Measurements from ENCODE around the gene INVS. TPM values are rescaled to one million over a fixed set of nuclear protein-coding genes. Genes with fewer than 3 reads are reported as not detected.
A peak's percentile ranks its signal among the peaks of the same experiment; 100 is the strongest.

The INVS gene
- total and polyA plus RNA-seq, 2 of the 4 experiments (the other 2 are of a cell fraction) = 9.2 to 33.5 TPM

DNA sequence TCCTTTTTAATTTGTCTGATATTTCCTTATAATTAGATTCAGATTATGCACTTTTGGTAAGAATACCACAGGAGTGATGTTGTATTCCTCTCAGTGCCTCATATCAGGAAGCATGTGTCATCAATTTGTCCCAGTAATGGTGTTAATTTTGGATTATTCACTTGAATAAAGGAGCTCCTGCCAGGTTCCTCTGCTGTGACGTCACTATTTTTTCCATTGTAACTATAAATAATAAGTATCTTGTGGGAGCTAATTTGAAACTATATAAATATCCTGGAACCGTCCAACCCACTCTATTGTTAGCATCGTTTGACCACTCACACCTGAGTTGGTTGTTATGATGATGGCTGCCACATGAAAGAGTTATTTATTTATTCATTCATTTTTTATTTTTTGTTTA, 107.9 kb downstream of the INVS start:
- no peak overlapping the region for H3K56ac ChIP-seq (ENCODE audit: extremely low read depth, insufficient read depth, low read length)
- no peak for ATAC-seq (ENCODE audit: low read depth)
- H3K14ac ChIP-seq (replicated peaks; ENCODE audit: low read depth, low read length) = no peak overlapping the region
- intact Hi-C loops (cut with micrococcal nuclease) = no loop called here
- TF ChIP-seq MXI1 (IDR thresholded peaks at IDR 0.05; ENCODE audit: borderline replicate concordance, low read depth, low read length) (no peak), FOS (IDR thresholded peaks at IDR 0.05; ENCODE audit: low read depth, low read length) (no peak), CEBPB (IDR thresholded peaks at IDR 0.05; ENCODE audit: low read depth, low read length) (no peak), POLR2A (IDR thresholded peaks at IDR 0.05; ENCODE audit: low read depth, low read length) (no peak), RCOR1 (IDR thresholded peaks at IDR 0.05; ENCODE audit: insufficient replicate concordance, low read length) (no peak), RAD21 (IDR thresholded peaks at IDR 0.05; ENCODE audit: low read length) (no peak), CHD1 (IDR thresholded peaks at IDR 0.05; ENCODE audit: low read depth, low read length) (no peak), MAZ (IDR thresholded peaks at IDR 0.05; ENCODE audit: borderline replicate concordance, low read depth, low read length) (no peak), SMC3 (IDR thresholded peaks at IDR 0.05; ENCODE audit: low read depth, low read length) (no peak), RFX5 (IDR thresholded peaks at IDR 0.05; ENCODE audit: low read depth, low read length) (no peak), MAFK (IDR thresholded peaks at IDR 0.05; ENCODE audit: low read depth, low read length) (no peak), NFE2L2 (IDR thresholded peaks at IDR 0.05; ENCODE audit: low read depth, low read length) (no peak)
- TF ChIP-seq, protein P1, sequence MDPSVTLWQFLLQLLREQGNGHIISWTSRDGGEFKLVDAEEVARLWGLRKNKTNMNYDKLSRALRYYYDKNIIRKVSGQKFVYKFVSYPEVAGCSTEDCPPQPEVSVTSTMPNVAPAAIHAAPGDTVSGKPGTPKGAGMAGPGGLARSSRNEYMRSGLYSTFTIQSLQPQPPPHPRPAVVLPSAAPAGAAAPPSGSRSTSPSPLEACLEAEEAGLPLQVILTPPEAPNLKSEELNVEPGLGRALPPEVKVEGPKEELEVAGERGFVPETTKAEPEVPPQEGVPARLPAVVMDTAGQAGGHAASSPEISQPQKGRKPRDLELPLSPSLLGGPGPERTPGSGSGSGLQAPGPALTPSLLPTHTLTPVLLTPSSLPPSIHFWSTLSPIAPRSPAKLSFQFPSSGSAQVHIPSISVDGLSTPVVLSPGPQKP (IDR thresholded peaks at IDR 0.05; ENCODE audit: borderline replicate concordance, low read depth, low read length) = no peak
- TF ChIP-seq, protein P2, sequence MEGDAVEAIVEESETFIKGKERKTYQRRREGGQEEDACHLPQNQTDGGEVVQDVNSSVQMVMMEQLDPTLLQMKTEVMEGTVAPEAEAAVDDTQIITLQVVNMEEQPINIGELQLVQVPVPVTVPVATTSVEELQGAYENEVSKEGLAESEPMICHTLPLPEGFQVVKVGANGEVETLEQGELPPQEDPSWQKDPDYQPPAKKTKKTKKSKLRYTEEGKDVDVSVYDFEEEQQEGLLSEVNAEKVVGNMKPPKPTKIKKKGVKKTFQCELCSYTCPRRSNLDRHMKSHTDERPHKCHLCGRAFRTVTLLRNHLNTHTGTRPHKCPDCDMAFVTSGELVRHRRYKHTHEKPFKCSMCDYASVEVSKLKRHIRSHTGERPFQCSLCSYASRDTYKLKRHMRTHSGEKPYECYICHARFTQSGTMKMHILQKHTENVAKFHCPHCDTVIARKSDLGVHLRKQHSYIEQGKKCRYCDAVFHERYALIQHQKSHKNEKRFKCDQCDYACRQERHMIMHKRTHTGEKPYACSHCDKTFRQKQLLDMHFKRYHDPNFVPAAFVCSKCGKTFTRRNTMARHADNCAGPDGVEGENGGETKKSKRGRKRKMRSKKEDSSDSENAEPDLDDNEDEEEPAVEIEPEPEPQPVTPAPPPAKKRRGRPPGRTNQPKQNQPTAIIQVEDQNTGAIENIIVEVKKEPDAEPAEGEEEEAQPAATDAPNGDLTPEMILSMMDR (conservative IDR thresholded peaks at IDR 0.05; ENCODE audit: low read depth, low read length) = no peak
- TF ChIP-seq, protein P3, sequence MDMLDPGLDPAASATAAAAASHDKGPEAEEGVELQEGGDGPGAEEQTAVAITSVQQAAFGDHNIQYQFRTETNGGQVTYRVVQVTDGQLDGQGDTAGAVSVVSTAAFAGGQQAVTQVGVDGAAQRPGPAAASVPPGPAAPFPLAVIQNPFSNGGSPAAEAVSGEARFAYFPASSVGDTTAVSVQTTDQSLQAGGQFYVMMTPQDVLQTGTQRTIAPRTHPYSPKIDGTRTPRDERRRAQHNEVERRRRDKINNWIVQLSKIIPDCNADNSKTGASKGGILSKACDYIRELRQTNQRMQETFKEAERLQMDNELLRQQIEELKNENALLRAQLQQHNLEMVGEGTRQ (IDR thresholded peaks at IDR 0.05; ENCODE audit: low read depth, low read length) = no peak
- H4K91ac ChIP-seq (ENCODE audit: insufficient read depth, low read depth, low read length) = no peak overlapping the region
- WGBS, 2 experiments (ENCODE audit: extremely low coverage in 2 of 2, insufficient read length in 1 of 2) = no CpG with 5 or more reads among the region's 3 CpGs
- H3K27me3 ChIP-seq (ENCODE audit: control insufficient read depth, insufficient read depth, low read length) = no peaks in the 10 kb centered on the region
- H2BK20ac ChIP-seq (ENCODE audit: low read depth, low read length) = no peak overlapping the region
- dilution Hi-C loops (cut with HindIII; ENCODE audit: low sequenced_read_pairs, unreplicated experiment) = no loop called here
- no peak overlapping the region for H3K4me3 ChIP-seq (ENCODE audit: insufficient read depth, low read depth, low read length)
- H3K36me3 ChIP-seq (ENCODE audit: control insufficient read depth, insufficient read depth, low read length) = no peaks in the 10 kb centered on the region
- H3K9me1 ChIP-seq (ENCODE audit: insufficient read depth, low read length) = no peaks in the 10 kb centered on the region; the same call in 1 of the 2 replicates
- H2AK9ac ChIP-seq (replicated peaks; ENCODE audit: low read depth, low read length, poor library complexity) = no peak overlapping the region
- no peak overlapping the region for H3K18ac ChIP-seq (ENCODE audit: low read depth, low read length)
- H3K23ac ChIP-seq (ENCODE audit: low read depth, low read length) = no peak overlapping the region
- BruUV-seq (replicated peaks) = no TSS peak
- H4K5ac ChIP-seq (ENCODE audit: low read depth, low read length) = no peak overlapping the region
- no peak overlapping the region for H3K4ac ChIP-seq (ENCODE audit: low read depth, low read length)
- H2AK5ac ChIP-seq (ENCODE audit: low read depth, low read length) = no peak overlapping the region
- H3K9ac ChIP-seq (ENCODE audit: low read depth, low read length) = no peak overlapping the region
- in situ Hi-C loops (cut with MboI; ENCODE audit: low sequenced_read_pairs) = loop anchor here (25.0 kb wide), 2 partner anchors 395 to 945 kb away; partner anchors contain the start of gene NR4A3
- no peak overlapping the region for H2AFZ ChIP-seq (replicated peaks; ENCODE audit: low read length, poor library complexity)
- no peak overlapping the region for H3K27ac ChIP-seq (ENCODE audit: insufficient read depth, low read length)
- H3K9me3 ChIP-seq (ENCODE audit: control insufficient read depth, insufficient read depth, low read length) = no peaks in the 10 kb centered on the region
- no peak overlapping the region for H2BK5ac ChIP-seq (ENCODE audit: low read depth, low read length, poor library complexity, severe bottlenecking)
- CTCF ChIA-PET = interaction anchor here (1.5 kb wide), 1 partner anchor 37 kb away, joined by 4 read pairs; no protein-coding TSS in a partner anchor
- 0 out of 4 replicates have a peak, but pooled peaks cover 0 to 8% of the 10 kb centered on the region in 2 experiments for H3K79me1 ChIP-seq (ENCODE audit: low read depth in 1 of 2, low read length in 2 of 2)
- POLR2A ChIA-PET (ENCODE audit: unreplicated experiment) = no interaction called here
- H3K4me2 ChIP-seq (ENCODE audit: low read depth, low read length) = no peak overlapping the region
- no peak overlapping the region for H4K8ac ChIP-seq (ENCODE audit: low read depth in 2 of 2, low read length in 2 of 2)
- no peak overlapping the region for H2BK15ac ChIP-seq (ENCODE audit: low read depth, low read length)
- no peak overlapping the region for H2BK120ac ChIP-seq (ENCODE audit: low read depth, low read length)
- DNase-seq = peak; percentile 10
- no peaks in the 10 kb centered on the region; the same call in 1 of the 2 replicates for H3K4me1 ChIP-seq (ENCODE audit: control insufficient read depth, insufficient read depth, low read length)
- no peaks in the 10 kb centered on the region for H4K20me1 ChIP-seq (ENCODE audit: insufficient read depth, low read length)
